ENCODE results near the gene FAM117A.

DNA sequence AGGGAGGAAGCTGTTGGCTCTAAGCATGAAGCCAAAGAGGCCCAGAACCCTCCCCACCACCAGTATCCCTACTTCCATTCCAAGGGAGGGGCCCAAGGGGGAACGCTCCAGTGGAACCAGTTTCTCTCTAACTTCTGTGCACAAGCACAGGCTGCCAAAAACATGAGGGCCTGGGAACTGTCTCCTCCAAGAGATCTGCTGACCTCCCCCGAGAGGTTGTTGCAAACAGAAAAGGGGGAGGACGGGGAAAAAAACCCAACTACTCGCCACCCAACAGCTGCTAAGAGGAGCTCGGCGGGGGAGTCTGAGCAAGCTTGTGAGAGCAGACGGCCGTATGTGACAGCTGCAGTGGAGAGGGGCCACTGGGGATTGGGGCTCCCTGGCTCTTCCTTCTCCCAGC is 40.5 kb downstream of the FAM117A start:
- TF ChIP-seq POLR2A (IDR thresholded peaks at IDR 0.05) = no peak
- TF ChIP-seq, protein P1, sequence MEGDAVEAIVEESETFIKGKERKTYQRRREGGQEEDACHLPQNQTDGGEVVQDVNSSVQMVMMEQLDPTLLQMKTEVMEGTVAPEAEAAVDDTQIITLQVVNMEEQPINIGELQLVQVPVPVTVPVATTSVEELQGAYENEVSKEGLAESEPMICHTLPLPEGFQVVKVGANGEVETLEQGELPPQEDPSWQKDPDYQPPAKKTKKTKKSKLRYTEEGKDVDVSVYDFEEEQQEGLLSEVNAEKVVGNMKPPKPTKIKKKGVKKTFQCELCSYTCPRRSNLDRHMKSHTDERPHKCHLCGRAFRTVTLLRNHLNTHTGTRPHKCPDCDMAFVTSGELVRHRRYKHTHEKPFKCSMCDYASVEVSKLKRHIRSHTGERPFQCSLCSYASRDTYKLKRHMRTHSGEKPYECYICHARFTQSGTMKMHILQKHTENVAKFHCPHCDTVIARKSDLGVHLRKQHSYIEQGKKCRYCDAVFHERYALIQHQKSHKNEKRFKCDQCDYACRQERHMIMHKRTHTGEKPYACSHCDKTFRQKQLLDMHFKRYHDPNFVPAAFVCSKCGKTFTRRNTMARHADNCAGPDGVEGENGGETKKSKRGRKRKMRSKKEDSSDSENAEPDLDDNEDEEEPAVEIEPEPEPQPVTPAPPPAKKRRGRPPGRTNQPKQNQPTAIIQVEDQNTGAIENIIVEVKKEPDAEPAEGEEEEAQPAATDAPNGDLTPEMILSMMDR (IDR thresholded peaks at IDR 0.05) = no peak
- TF ChIP-seq EP300 (IDR thresholded peaks at IDR 0.05; ENCODE audit: low read depth) = no peak
